Mesodermal cell (in vitro differentiated cells): Measurements from ENCODE around the gene LRRC4.

Source experiments
- H3K27ac ChIP-seq: 2 replicates; pipeline ENCODE4 v1.7.0; 2013; ENCODE audit warnings: mild to moderate bottlenecking, low read depth, low read length, moderate library complexity; ENCODE audit not compliant: severe bottlenecking
- H3K36me3 ChIP-seq: 2 replicates; pipeline ENCODE4 v1.7.1; 2013; ENCODE audit warnings: mild to moderate bottlenecking, low read length, moderate library complexity; ENCODE audit not compliant: control insufficient read depth, insufficient read depth
- H3K4me1 ChIP-seq: one replicate; pipeline ENCODE4 v1.7.1; 2013; ENCODE audit warnings: mild to moderate bottlenecking, low read length; ENCODE audit not compliant: insufficient read depth, control insufficient read depth, poor library complexity, severe bottlenecking
- H3K4me3 ChIP-seq: 2 replicates; pipeline ENCODE4 v1.7.0; 2013; ENCODE audit warnings: low read length, control low read depth, mild to moderate bottlenecking; ENCODE audit not compliant: insufficient read depth, poor library complexity, severe bottlenecking; ENCODE audit errors: extremely low read depth
- H3K9me3 ChIP-seq: 2 replicates; pipeline ENCODE4 v1.7.1; 2013; ENCODE audit warnings: mild to moderate bottlenecking, low read length, moderate library complexity; ENCODE audit not compliant: control insufficient read depth
- WGBS, 2 experiments: methylation state at CpG; one replicate each; pipeline ENCODE4 v1.1.5; 2013; ENCODE audit warnings: missing lambda C conversion rate in 2 of 2; ENCODE audit not compliant: insufficient coverage in 2 of 2; 5-methylcytosine and 5-hydroxymethylcytosine counted together

LRRC4 gene

DNA sequence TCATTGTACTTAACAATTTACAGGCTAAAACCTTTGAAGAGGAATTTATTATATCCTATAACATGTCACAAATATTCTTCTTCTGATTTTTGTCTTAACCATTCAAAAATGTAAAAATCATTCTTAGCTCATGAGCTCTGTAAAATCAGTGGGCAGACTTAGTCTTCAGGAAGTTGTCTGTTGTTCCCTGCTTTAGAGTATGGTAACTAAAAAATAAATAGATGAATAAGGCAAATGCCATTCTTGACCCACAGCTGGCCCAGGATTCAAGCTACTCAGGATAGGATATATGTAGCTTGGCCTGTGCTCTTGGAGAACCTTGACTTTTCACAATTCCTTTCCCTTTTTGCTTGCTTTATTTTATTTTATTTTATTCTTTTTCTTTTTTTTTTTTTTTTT lies 51.5 kb downstream of the LRRC4 start:
- Histone ChIP-seq H3K36me3 (peaks cover 55% of the 10 kb centered on the region), H3K4me3 (no peak overlapping the region), H3K9me3 (peaks cover 14% of the 10 kb centered on the region), H3K4me1 (peaks cover 14% of the 10 kb centered on the region), H3K27ac (no peak overlapping the region)

GRCh38 chr7:127979113-127979727 lies 52.0 kb downstream of the LRRC4 start:
- Histone ChIP-seq H3K4me3 (no peak overlapping the region), H3K9me3 (peaks cover 14% of the 10 kb centered on the region), H3K27ac (no peak overlapping the region), H3K4me1 (peaks cover 12% of the 10 kb centered on the region), H3K36me3 (peaks cover 54% of the 10 kb centered on the region)
- WGBS, 2 experiments = 95 to 99% methylated on average over 7 to 8 of the region's 9 CpGs

DNA sequence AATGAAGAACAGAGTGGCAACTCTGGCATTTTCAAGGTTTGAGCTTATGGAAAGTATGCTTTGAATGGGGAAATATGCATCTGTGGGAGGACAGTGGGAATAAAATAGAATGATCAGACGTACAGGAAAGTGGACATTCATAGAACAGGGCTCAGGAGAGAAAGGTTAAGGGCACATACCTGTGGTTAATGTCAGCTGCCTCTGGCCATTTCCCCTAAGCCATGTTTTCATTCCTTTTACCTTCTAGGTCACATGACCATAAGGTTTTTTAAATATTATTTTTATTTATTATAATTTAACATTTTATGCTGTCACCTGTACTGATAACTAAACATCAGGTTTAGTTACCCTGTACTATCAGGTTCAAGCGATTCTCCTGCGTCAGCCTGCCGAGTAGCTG lies 52.8 kb downstream of the LRRC4 start:
- Histone ChIP-seq H3K36me3 (peaks cover 54% of the 10 kb centered on the region), H3K4me3 (no peak overlapping the region), H3K4me1 (peaks cover 4% of the 10 kb centered on the region), H3K27ac (no peak overlapping the region), H3K9me3 (peaks cover 14% of the 10 kb centered on the region)
- 100% methylated on average over 4 of the region's 4 CpGs; no CpG with 5 or more reads in 1 of the 2 experiments for WGBS, 2 experiments
